Measurements from ENCODE around the gene ABCC8.

DNA sequence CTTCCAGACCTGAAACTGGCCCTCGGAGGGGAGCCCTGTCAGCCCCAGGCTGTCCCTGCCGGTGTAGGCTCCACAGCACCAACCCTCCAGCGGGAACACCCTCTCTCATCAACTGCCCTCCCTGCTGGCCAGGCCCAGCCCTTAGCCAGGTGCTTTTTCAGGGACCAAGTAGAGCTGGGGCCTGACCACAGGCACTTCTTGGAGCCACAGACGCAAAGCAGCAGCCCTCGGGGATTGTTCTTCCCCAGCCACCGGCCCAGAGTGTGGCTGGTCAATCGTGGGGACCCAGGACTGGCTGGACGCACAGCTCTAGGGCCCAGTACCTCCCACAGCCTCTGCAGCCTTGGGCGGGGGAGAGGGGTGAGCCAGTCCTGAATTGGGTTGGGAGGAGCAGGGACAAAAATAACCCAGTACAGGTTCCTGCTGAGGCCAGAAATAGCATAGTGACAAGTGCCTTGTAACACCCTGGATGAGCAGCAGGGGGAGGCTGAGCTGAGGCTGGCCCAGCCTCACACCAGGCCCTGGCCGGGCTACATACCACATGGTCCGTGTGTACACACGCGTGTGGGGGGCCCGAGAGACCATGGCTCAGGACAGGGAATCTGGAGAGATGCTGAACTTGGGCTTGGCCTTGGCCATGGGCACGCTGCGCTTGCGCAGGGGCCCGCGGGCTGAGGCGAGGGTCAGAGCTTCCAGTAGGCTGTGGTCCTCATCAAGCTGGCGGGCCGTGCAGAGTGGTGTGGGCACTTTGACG, 90.1 kb downstream of the ABCC8 start:
- peak; percentile 53 to 81 (median 66) for TF ChIP-seq CTCF (IDR thresholded peaks at IDR 0.05)
- no peak for TF ChIP-seq EP300 (IDR thresholded peaks at IDR 0.05; ENCODE audit: low read depth)
- TF ChIP-seq POLR2A (IDR thresholded peaks at IDR 0.05) = no peak
- TF ChIP-seq POLR2AphosphoS5 (IDR thresholded peaks at IDR 0.05) = no peak

Measured in transverse colon (tissue), 4 donors.